Keratinocyte (primary cell): Measurements from ENCODE around the gene ATP5ME. TPM values are rescaled to one million over a fixed set of nuclear protein-coding genes. Genes with fewer than 3 reads are reported as not detected.

ENCODE experiments used
- DNase-seq: peaks from one replicate; pipeline ENCODE4 v3.0.0-alpha.2; 2011; ENCODE audit warnings: low read depth, missing footprints, low spot score
- FAIRE-seq: peaks from 2 replicates; lab custom pipeline; 2011; peaks lifted over from hg19 to GRCh38; lab: Jason Lieb, UNC
- H2AFZ ChIP-seq: 2 replicates; pipeline ENCODE4 v1.6.0; 2012; ENCODE audit warnings: low read length, control low read depth, inconsistent platforms; ENCODE audit not compliant: control insufficient read depth
- H3K27ac ChIP-seq: 2 replicates; pipeline ENCODE4 v1.5.1; 2011; ENCODE audit warnings: low read length; ENCODE audit not compliant: control insufficient read depth, insufficient read depth
- H3K27me3 ChIP-seq: 3 replicates; pipeline ENCODE4 v1.6.0; 2011; ENCODE audit warnings: low read length; ENCODE audit not compliant: control insufficient read depth, insufficient read depth; ENCODE audit errors: extremely low read depth
- H3K36me3 ChIP-seq, 2 experiments: 2 replicates in 1 of 2; 3 replicates in 1 of 2; pipeline ENCODE4 v1.5.1; 2011; ENCODE audit warnings: low read length in 2 of 2, mild to moderate bottlenecking in 1 of 2; ENCODE audit not compliant: control insufficient read depth in 2 of 2, insufficient read depth in 2 of 2; ENCODE audit errors: extremely low read depth in 1 of 2
- H3K4me1 ChIP-seq: 3 replicates; pipeline ENCODE4 v1.5.1; 2011; ENCODE audit warnings: low read length; ENCODE audit not compliant: control insufficient read depth, insufficient read depth; ENCODE audit errors: extremely low read depth
- H3K4me2 ChIP-seq: 3 replicates; pipeline ENCODE4 v1.6.0; 2011; ENCODE audit warnings: low read depth, low read length; ENCODE audit not compliant: control insufficient read depth, insufficient read depth; ENCODE audit errors: extremely low read depth
- H3K4me3 ChIP-seq, 3 experiments: fragments of 200-600 bp in 1 of 3; sonication (generic) in 1 of 3; 2 replicates in 2 of 3; 3 replicates in 1 of 3; pipeline ENCODE4 v1.5.1; 2011 to 2016; ENCODE audit warnings: low read length in 3 of 3, mild to moderate bottlenecking in 3 of 3, control low read depth in 2 of 3, inconsistent platforms in 1 of 3, low read depth in 1 of 3, mixed read lengths in 1 of 3, mixed run types in 1 of 3, moderate library complexity in 1 of 3; ENCODE audit not compliant: control insufficient read depth in 2 of 3, insufficient read depth in 2 of 3; ENCODE audit errors: extremely low read depth in 1 of 3
- H3K79me2 ChIP-seq: 2 replicates; pipeline ENCODE4 v1.6.0; 2012; ENCODE audit warnings: low read length; ENCODE audit not compliant: control insufficient read depth, insufficient read depth
- H3K9ac ChIP-seq: 3 replicates; pipeline ENCODE4 v1.6.0; 2011; ENCODE audit warnings: low read length; ENCODE audit not compliant: control insufficient read depth, insufficient read depth; ENCODE audit errors: extremely low read depth
- H3K9me1 ChIP-seq: 3 replicates; pipeline ENCODE4 v1.6.0; 2011; ENCODE audit warnings: low read length; ENCODE audit not compliant: control insufficient read depth, insufficient read depth; ENCODE audit errors: extremely low read depth
- H3K9me3 ChIP-seq: 2 replicates; pipeline ENCODE4 v1.5.1; 2012; ENCODE audit warnings: low read depth, low read length; ENCODE audit not compliant: control insufficient read depth
- H4K20me1 ChIP-seq: 3 replicates; pipeline ENCODE4 v1.6.0; 2011; ENCODE audit warnings: low read length; ENCODE audit not compliant: control insufficient read depth, insufficient read depth; ENCODE audit errors: extremely low read depth
- CTCF ChIP-seq, 3 experiments: IDR thresholded peaks in 1 of 3; conservative IDR thresholded peaks in 1 of 3; optimal IDR thresholded peaks in 1 of 3; 2 replicates in 2 of 3; 3 replicates in 1 of 3; pipeline versions ENCODE3 to v1.5.1; 2011; ENCODE audit warnings: low read length in 3 of 3, mild to moderate bottlenecking in 3 of 3, moderate library complexity in 2 of 3, control low read depth in 1 of 3, inconsistent platforms in 1 of 3; ENCODE audit not compliant: insufficient read depth in 2 of 3; ENCODE audit errors: extremely low read depth in 1 of 3
- EZH2 ChIP-seq: IDR thresholded peaks from one replicate; pipeline ENCODE4 v1.6.1; 2012; ENCODE audit warnings: inconsistent platforms, mild to moderate bottlenecking, low read length, moderate library complexity
- dilution Hi-C: fragments of 300-500 bp; cut with MboI; formaldehyde crosslinking; loops from one replicate; pipeline ENCODE4 v1.7.0; 2020; ENCODE audit warnings: low sequenced_read_pairs; ENCODE audit not compliant: extremely low pct_ligation_motif_present
- polyA plus RNA-seq, 5 experiments: library from polyadenylated mRNA; depleted of rRNA in 3 of 5; stranded (reverse) in 3 of 5; stranded (forward) in 1 of 5; unstranded in 1 of 5; fragments of >200 nt; gene quantifications; 1 replicate in 1 of 5; 2 replicates in 3 of 5; 3 replicates in 1 of 5; pipeline versions ENCODE4 v1.2.1 to v1.2.3, GENCODE V29; 2011 to 2012; ENCODE audit warnings: missing spikeins in 2 of 5, low read depth in 1 of 5, low replicate concordance in 1 of 5

The ATP5ME gene
- polyA plus RNA-seq, 1 donor (not counting 4 experiments of a cell fraction or from before 2014, with no cell fraction given) = 438 TPM

GRCh38 chr4:665751-666435 is 8.2 kb downstream of the ATP5ME start:
- dilution Hi-C loops = no loop called here
- peaks cover 18% of the 10 kb centered on the region for H3K27me3 ChIP-seq

GRCh38 chr4:665381-665750 is 8.7 kb downstream of the ATP5ME start:
- H3K9ac ChIP-seq = no peak overlapping the region
- dilution Hi-C loops = no loop called here

More at GRCh38 chr4:665751-666435, 8.2 kb downstream of the ATP5ME start:
- no peak overlapping the region for H3K27ac ChIP-seq
- H3K4me3 ChIP-seq = no peak overlapping the region
- no peaks in the 10 kb centered on the region for H3K9me3 ChIP-seq
- H2AFZ ChIP-seq = no peak overlapping the region
- no peaks in the 10 kb centered on the region for H3K4me1 ChIP-seq
- H3K36me3 ChIP-seq = peaks cover 1 to 3% of the 10 kb centered on the region in 2 experiments
- no peak for FAIRE-seq
- H3K9ac ChIP-seq = no peak overlapping the region
- H3K9me1 ChIP-seq = no peaks in the 10 kb centered on the region
- H3K4me2 ChIP-seq = no peak overlapping the region
- no peak for TF ChIP-seq EZH2
- no peak for TF ChIP-seq CTCF (optimal IDR thresholded peaks at IDR 0.05 in 1 of 3, IDR thresholded peaks at IDR 0.05 in 1 of 3, conservative IDR thresholded peaks at IDR 0.05 in 1 of 3; ENCODE audit: extremely low read depth in 1 of 3, insufficient read depth in 2 of 3, low read length in 3 of 3)
- DNase-seq = no peak
- H4K20me1 ChIP-seq = no peaks in the 10 kb centered on the region
- H3K79me2 ChIP-seq = no peaks in the 10 kb centered on the region

More at GRCh38 chr4:665381-665750, 8.7 kb downstream of the ATP5ME start:
- DNase-seq (no peak), FAIRE-seq (no peak)
- TF ChIP-seq EZH2 = no peak
- no peak for TF ChIP-seq CTCF (optimal IDR thresholded peaks at IDR 0.05 in 1 of 3, IDR thresholded peaks at IDR 0.05 in 1 of 3, conservative IDR thresholded peaks at IDR 0.05 in 1 of 3; ENCODE audit: extremely low read depth in 1 of 3, insufficient read depth in 2 of 3, low read length in 3 of 3)
- H3K4me3 ChIP-seq = no peak overlapping the region
- no peak overlapping the region for H2AFZ ChIP-seq
- no peaks in the 10 kb centered on the region for H4K20me1 ChIP-seq
- no peaks in the 10 kb centered on the region for H3K79me2 ChIP-seq
- H3K36me3 ChIP-seq = no peaks in the 10 kb centered on the region
- no peaks in the 10 kb centered on the region for H3K4me1 ChIP-seq
- no peak overlapping the region for H3K4me2 ChIP-seq
- H3K9me1 ChIP-seq = no peaks in the 10 kb centered on the region
- H3K9me3 ChIP-seq = no peaks in the 10 kb centered on the region
- no peak overlapping the region for H3K27ac ChIP-seq
- peaks cover 18% of the 10 kb centered on the region for H3K27me3 ChIP-seq
